OCI-LY7 (cell line): ENCODE measurements around the gene MYOZ2. TPM values are rescaled to one million over a fixed set of nuclear protein-coding genes. Genes with fewer than 3 reads are reported as not detected.
"Not testable (repeated sequence)": the region's sequence is repeated elsewhere in the genome, so short reads cannot be mapped to it uniquely, and the experiment has no call there.

ENCODE experiments used
- BruUV-seq: library from RNA; stranded (reverse); fragments of 400-500 nt; replicated peaks from 2 replicates; lab custom pipeline; 2021; lab: Mats Ljungman, UMichigan
- CTCF ChIA-PET: fragments of 300-600 bp; sonication (Branson Sonifier 250); formaldehyde crosslinking; loops from one replicate; lab custom pipeline; 2022; ENCODE audit warnings: antibody characterized with exemption; ENCODE audit not compliant: unreplicated experiment; lab: Charles Lee
- POLR2A ChIA-PET: fragments of 300-600 bp; sonication (Branson Sonifier 250); formaldehyde crosslinking; loops from one replicate; lab custom pipeline; 2022; ENCODE audit warnings: antibody characterized with exemption; lab: Charles Lee
- DNase-seq: peaks from one replicate; pipeline ENCODE4 v3.0.0-alpha.2; 2015; ENCODE audit warnings: low spot score
- H2AFZ ChIP-seq: fragments of 200-600 bp; sonication (generic), shearing (Covaris generic); 2 replicates; pipeline ENCODE4 v1.6.1; 2014; ENCODE audit warnings: mild to moderate bottlenecking, antibody characterized with exemption, low read length, moderate library complexity
- H3K27ac ChIP-seq: fragments of 200-600 bp; sonication (generic); 2 replicates; pipeline ENCODE4 v1.5.1; 2014; ENCODE audit warnings: mixed run types, low read depth, mild to moderate bottlenecking, moderate library complexity, low read length, inconsistent platforms; ENCODE audit not compliant: poor library complexity, severe bottlenecking
- H3K36me3 ChIP-seq: fragments of 200-600 bp; sonication (generic); 2 replicates; pipeline ENCODE4 v1.6.1; 2014; ENCODE audit warnings: mild to moderate bottlenecking, antibody characterized with exemption, low read length, moderate library complexity, mixed read lengths; ENCODE audit not compliant: insufficient read depth
- H3K4me1 ChIP-seq: fragments of 200-600 bp; sonication (generic); 2 replicates; pipeline ENCODE4 v1.5.1; 2014; ENCODE audit warnings: mild to moderate bottlenecking, low read length; ENCODE audit not compliant: insufficient read depth, poor library complexity, severe bottlenecking
- H3K4me2 ChIP-seq: fragments of 200-600 bp; sonication (generic); 2 replicates; pipeline ENCODE4 v1.6.1; 2014; ENCODE audit warnings: mild to moderate bottlenecking, low read length
- H3K4me3 ChIP-seq: fragments of 200-600 bp; sonication (generic); 2 replicates; pipeline ENCODE4 v1.5.1; 2014; ENCODE audit warnings: mild to moderate bottlenecking, low read depth, low read length; ENCODE audit not compliant: poor library complexity, severe bottlenecking
- H3K79me2 ChIP-seq: fragments of 200-600 bp; sonication (generic); 2 replicates; pipeline ENCODE4 v1.6.1; 2016; ENCODE audit warnings: low read depth, mild to moderate bottlenecking, low read length, moderate library complexity, mixed read lengths; ENCODE audit not compliant: insufficient read depth
- H3K9me2 ChIP-seq: fragments of 200-600 bp; sonication (generic); 2 replicates; pipeline ENCODE4 v1.6.1; 2016; ENCODE audit warnings: mild to moderate bottlenecking, low read length, mixed read lengths; ENCODE audit not compliant: insufficient read depth
- H3K9me3 ChIP-seq: fragments of 200-600 bp; sonication (generic); 2 replicates; pipeline ENCODE4 v1.6.1; 2014; ENCODE audit warnings: mild to moderate bottlenecking, mixed run types, low read length, mixed read lengths
- H4K20me1 ChIP-seq: fragments of 200-600 bp; sonication (generic); 2 replicates; pipeline ENCODE4 v1.6.1; 2014; ENCODE audit warnings: mild to moderate bottlenecking, antibody characterized with exemption, low read length, moderate library complexity, mixed read lengths; ENCODE audit not compliant: insufficient read depth
- CTCF ChIP-seq: fragments of 200-600 bp; sonication (generic); conservative IDR thresholded peaks from 2 replicates; pipeline ENCODE4 v1.5.1; 2014; ENCODE audit warnings: mild to moderate bottlenecking, antibody characterized with exemption, low read length, moderate library complexity, mixed read lengths
- EZH2phosphoT487 ChIP-seq: fragments of 200-600 bp; sonication (generic); IDR thresholded peaks from 2 replicates; pipeline ENCODE4 v1.6.1; 2018; ENCODE audit warnings: low read depth, borderline replicate concordance, mild to moderate bottlenecking, mixed run types, antibody characterized with exemption, low read length, moderate library complexity, mixed read lengths
- intact Hi-C: fragments of 100-400 bp; cut with micrococcal nuclease; formaldehyde crosslinking; loops from one replicate; pipeline ENCODE4 v1.10.0; 2022; ENCODE audit not compliant: unreplicated experiment
- total RNA-seq, 2 experiments: library from RNA; depleted of rRNA in 1 of 2; stranded (reverse); fragments of >200 nt in 1 of 2; shearing (Covaris generic) in 1 of 2; gene quantifications; 2 replicates each; pipeline ENCODE4 v1.2.3, GENCODE V29; 2014 to 2022

Gene MYOZ2
- total RNA-seq, 2 experiments from 2014 or later = not detected

GRCh38 chr4:119142833-119143232 lies 7.2 kb downstream of the MYOZ2 start:
- Histone ChIP-seq H4K20me1 (no peaks in the 10 kb centered on the region), H3K9me2 (no peaks in the 10 kb centered on the region), H3K4me2 (no peak overlapping the region), H3K27ac (no peak overlapping the region), H3K9me3 (no peaks in the 10 kb centered on the region), H3K79me2 (no peaks in the 10 kb centered on the region), H2AFZ (no peak overlapping the region), H3K36me3 (no peaks in the 10 kb centered on the region), H3K4me1 (peaks cover 22% of the 10 kb centered on the region), H3K4me3 (no peak overlapping the region)
- ChIA-PET POLR2A (no interaction called here), CTCF (no interaction called here)
- BruUV-seq = no TSS peak
- intact Hi-C loops = no loop called here
- DNase-seq = no peak
- no peak for TF ChIP-seq CTCF
- no peak for TF ChIP-seq EZH2phosphoT487

- H3K36me3 ChIP-seq, H3K9me3 ChIP-seq, H3K4me2 ChIP-seq, intact Hi-C loops, H3K27ac ChIP-seq, DNase-seq, H3K9me2 ChIP-seq, CTCF ChIA-PET, H3K4me3 ChIP-seq, BruUV-seq, H4K20me1 ChIP-seq, H3K79me2 ChIP-seq, H2AFZ ChIP-seq: not testable (repeated sequence)
- POLR2A ChIA-PET = interaction anchor here (0.6 kb wide), 1 partner anchor 26 kb away, joined by 3 read pairs; no protein-coding TSS in a partner anchor
- peaks cover 22% of the 10 kb centered on the region for H3K4me1 ChIP-seq
Observed at GRCh38 chr4:119143341-119143740, 7.7 kb downstream of the MYOZ2 start.

GRCh38 chr4:119149110-119149509 lies 13.5 kb downstream of the MYOZ2 start:
- no peak for TF ChIP-seq EZH2phosphoT487
- TF ChIP-seq CTCF = no peak
- no peaks in the 10 kb centered on the region for H4K20me1 ChIP-seq
- DNase-seq = no peak
- H3K36me3 ChIP-seq = no peaks in the 10 kb centered on the region
- H2AFZ ChIP-seq = no peak overlapping the region
- no peaks in the 10 kb centered on the region for H3K79me2 ChIP-seq
- intact Hi-C loops = no loop called here
- no peak overlapping the region for H3K4me2 ChIP-seq
- H3K9me2 ChIP-seq = no peaks in the 10 kb centered on the region
- H3K9me3 ChIP-seq = no peaks in the 10 kb centered on the region
- no peaks in the 10 kb centered on the region for H3K4me1 ChIP-seq
- H3K4me3 ChIP-seq = no peak overlapping the region
- no peak overlapping the region for H3K27ac ChIP-seq
- ChIA-PET CTCF (no interaction called here), POLR2A (interaction anchor here (0.6 to 2.1 kb wide), 4 partner anchors 9 to 382 kb away, joined by 3 to 7 read pairs (median 3); no protein-coding TSS in a partner anchor)
- BruUV-seq = no TSS peak
